GM18951 (cell line): Measurements from ENCODE around the gene RASA3.
A peak's percentile ranks its signal among the peaks of the same experiment; 100 is the strongest.
"Not testable (repeated sequence)": the region's sequence is repeated elsewhere in the genome, so short reads cannot be mapped to it uniquely, and the experiment has no call there.

Experiments used
- POLR2A ChIP-seq: IDR thresholded peaks from 4 replicates; pipeline ENCODE4 v1.6.1; 2011; ENCODE audit warnings: mild to moderate bottlenecking; ENCODE audit not compliant: insufficient read length, insufficient read depth; ENCODE audit errors: extremely low read depth
- in situ Hi-C: fragments of 300-500 bp; cut with MboI; formaldehyde crosslinking; loops from one replicate; pipeline ENCODE4 v1.12.0; 2022; ENCODE audit warnings: low sequenced_read_pairs, mixed read lengths, inconsistent platforms; ENCODE audit not compliant: unreplicated experiment

RASA3 gene

DNA sequence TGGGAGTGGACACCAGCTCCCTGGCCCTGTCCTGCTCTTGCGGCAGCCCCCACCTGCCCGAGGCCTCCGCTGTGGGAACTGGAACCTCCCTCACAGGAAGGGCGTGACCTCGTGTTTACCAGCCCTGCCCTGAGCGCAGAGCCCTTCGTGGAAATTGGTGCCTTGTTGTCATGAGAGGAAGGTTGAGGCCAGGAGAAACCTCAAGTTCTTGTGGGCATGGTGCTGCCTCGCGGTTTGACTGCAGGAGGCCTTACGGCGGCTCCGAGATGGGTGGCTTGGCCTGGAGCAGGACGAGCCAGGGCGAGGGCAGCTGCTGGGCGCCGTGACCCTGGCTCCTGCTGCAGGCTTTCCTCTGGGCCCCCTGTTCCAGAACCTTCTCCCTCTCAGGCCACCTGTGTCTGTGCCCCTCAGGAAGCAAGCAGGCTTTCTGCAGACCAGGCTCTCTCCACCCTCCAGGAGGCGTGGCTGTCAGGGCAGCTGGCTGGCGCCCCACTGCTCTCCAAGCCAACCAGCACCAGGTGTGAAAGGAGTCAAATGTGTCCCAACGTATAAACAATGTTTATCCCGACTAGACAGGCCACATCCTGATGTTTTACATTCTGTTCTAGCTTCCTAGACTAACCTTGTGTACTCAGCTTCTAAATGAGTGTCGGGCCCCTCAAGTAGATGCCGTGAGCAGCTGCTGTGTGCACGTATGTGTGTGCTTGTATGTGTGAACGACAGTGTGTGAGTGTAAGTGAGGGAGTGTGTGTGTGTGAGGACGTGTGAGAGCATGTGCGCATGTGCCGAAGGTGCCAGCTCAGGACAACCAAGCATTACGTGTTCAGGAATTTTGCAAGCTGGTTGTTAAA is 10.4 kb upstream of the RASA3 start:
- no peak for TF ChIP-seq POLR2A
- in situ Hi-C loops = no loop called here

DNA sequence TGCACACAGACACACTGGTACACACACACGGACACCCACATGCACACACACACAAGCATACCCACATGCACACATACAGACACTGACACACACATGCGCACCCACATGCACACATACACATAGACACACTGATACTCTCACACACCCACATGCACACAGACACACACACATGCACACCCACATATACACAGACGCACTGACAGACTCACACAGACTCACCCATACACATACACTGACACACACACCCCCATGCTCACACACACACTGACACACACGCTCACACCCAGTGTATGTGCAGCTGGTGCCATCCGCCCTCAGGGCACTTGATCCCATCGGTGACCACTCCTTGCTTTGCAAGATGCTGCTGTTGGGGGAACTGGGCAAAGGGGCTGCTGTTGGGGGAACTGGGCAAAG is 9.7 kb upstream of the RASA3 start:
- TF ChIP-seq POLR2A = no peak
- in situ Hi-C loops = no loop called here

DNA sequence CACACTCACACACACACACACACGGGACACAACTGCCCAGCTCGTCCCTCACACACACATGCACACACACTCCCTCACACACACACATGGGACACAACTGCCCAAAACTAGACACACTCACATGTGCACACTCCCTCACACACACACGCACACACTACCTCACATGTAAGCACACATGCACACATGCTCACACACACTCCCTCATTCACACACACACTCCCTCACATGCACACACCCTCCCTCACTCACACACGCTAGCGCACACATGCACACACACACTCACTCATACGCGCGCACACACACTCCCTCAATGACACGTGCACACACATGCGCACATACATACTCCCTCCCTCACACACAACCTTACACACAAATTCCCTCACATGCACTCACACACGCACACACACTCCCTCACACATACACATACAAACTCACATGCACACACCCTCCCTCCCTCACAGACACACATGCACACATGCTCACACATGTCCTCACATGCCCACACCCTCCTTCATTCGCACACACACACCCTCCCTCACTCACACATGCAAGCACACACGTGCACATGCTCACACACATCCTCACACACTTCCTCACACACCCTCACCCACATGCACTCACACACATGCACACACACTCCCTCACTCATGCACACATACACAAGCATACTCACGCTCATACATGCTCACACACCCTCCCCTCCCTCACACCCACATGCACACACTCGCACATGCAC is 9.0 kb upstream of the RASA3 start:
- TF ChIP-seq POLR2A = no peak
- in situ Hi-C loops = no loop called here

DNA sequence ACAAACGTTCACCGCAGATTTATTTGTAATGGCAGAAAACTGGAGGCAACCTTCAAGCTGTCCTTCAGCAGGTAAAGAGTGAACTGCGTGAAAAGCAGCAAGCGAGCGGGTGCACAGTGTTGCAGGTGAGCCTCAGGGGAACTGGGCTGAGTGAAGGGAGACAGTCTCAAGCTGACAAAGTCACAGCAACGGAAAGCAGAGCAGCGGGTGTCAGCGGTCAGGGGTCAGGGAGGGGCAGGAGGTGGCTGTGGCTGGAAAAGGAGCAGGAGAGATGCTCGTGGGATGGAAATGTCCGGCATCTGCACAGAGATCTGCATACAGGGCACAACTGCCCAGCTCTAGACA is 8.5 kb upstream of the RASA3 start:
- in situ Hi-C loops = no loop called here
- TF ChIP-seq POLR2A = no peak

DNA sequence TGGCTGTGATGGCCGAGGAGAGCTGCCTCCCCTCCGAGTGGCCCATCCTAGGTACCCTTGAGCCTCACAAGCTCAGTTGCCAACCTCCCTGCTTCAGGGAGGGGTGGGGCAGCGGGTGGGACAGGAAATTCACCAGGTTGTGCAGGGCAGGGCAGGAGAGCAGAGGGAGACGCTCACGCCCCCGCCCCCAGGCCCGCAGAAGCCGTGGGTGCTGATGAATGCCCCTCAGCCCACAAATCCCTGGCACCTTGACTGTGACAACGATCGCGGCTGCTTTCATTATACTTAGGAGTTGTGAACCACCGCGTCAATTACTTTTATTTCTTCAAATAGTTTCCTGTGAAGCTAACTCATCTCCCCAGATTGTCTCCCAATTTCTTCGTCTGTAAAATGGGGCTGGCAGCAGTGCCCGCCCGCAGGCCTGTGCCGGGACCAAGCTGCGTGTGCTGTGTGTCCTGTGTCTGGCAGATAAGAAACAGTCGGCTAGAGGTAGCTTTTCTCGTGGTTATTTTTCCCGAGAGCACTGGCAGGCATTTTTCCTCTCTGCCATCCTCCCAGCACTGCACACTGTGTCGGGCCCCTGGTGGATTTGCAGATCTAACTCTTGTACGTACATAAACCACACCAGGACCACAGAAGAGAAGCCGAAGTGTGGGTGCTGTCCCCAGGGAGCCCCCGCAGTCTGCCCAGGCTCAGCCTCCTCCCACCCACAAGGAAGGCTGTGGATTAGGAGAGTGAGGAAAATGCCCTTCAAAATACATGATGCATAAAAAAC is 7.9 kb upstream of the RASA3 start:
- in situ Hi-C loops = no loop called here
- TF ChIP-seq POLR2A = no peak

DNA sequence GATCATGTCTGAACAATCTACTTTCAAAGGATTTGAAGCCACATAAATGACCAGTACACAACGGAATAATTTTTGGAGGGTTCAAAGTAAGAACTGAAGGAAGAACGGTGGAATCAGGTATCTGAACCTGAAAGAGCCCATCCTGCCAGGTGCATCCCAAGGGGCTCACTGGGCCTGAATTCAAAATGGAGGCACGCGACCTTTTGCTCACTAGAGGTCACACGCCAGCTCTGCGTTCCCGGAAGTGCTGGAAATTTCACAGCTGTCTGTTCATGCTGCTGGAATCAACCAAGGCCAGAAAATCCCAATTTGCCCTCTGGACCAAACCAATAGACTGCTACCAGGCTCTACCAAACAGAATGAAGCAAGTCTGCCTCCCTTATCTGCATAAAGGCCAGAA is 4.2 kb upstream of the RASA3 start:
- no peak for TF ChIP-seq POLR2A
- in situ Hi-C loops = no loop called here

DNA sequence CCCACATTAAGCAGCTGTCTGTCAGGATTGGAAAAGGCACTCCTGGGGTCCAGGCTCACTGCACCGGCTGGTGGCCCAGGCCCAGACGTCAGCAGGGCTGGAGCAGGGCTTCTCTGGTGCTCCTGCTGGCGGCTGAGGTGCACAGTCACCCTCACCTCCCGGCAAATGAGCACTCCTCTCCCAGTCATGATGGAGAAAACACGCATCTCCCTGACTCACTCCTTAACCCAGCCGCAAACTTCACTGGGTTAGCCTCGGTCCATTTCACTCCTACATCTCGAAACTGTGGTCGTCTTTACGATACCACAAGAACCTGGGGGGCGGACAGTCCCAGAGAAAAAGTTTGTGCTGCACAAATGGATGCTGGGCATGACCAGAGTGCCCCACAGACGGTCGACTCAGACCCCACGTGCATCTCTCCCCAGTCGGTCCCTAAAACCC is 3.3 kb upstream of the RASA3 start:
- no peak for TF ChIP-seq POLR2A
- in situ Hi-C loops = no loop called here

DNA sequence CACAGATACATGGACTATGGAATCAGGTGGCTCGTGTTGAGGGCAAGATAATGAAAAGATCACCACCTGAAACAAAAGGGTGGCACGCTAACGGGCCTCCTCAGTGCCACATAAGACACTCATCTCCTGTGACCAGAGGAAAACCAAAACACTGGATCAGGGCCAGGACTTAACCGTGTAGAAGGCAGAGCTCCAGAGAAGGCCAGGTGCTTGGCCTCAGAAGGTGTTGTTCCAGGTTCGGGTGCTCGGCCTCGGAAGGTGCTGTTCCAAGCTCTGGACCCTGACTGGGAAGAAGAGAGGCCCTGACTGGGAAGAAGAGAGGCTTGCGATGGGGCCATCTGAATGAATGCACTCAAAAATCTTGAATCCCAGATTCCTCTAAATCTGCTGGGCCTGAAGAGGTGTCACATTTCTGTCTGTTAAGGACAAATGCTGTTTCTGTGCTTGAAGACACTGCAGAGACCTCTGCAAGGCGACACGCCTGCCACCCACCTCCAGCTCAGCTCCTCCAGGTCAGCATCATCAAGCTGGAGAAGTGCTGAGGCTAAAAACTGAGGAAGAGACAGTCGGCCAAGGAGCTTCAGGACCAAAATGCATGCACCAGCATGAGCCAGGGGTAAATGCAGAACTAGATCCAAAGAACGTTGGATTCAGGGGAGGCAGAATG is 2.7 kb upstream of the RASA3 start:
- no peak for TF ChIP-seq POLR2A
- in situ Hi-C loops = no loop called here

DNA sequence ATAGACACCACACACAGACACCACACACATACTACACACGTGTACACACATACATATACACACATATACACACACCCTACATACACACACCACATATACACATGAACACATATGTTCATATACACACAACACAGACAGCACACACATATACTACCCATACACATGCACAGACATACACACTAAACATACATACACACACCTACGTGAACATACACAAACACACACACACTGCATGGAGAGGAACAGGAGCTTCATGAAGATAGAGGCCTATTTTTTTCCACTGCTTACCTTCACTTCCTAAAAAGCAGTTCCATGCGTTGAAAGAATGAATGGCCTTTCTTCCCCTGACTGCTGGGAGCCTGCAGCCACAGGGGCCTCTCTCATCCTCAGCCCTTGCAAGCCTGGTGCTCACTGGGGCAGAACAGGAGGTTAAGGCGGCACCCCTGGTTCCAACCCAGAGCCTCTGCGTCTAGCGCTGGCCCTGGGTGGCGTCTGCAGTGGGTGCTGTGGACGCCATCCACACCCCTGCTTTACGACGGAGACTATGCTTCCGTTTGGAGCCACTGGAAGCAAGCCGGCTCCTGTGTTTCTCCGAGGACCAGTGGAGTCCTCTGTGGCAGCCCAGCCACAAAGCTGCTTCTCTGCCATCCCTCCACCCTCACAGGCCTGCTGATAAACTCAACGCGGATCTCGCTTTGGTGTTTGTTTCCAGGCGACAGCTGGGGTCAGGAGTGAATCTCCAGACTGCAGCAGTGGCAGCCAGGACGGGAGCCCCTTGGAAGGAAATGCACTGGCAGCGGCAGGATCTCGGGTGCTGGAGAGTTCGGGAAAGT is 1.9 kb upstream of the RASA3 start:
- in situ Hi-C loops = no loop called here
- no peak for TF ChIP-seq POLR2A

DNA sequence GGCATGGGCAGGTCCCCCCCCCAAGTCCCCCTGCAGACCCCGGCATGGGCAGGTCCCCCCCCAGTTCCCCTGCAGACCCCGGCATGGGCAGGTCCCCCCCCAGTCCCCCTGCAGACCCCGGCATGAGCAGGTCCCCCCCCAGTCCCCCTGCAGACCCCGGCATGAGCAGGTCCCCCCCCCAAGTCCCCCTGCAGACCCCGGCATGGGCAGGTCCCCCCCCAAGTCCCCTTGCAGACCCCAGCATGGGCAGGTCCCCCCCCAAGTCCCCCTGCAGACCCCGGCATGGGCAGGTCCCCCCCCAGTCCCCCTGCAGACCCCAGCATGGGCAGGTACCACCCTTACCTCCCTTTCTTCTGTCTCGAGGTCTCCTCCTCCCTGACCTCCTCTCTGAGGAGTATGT is 1.1 kb upstream of the RASA3 start:
- in situ Hi-C loops = not testable (repeated sequence)

DNA sequence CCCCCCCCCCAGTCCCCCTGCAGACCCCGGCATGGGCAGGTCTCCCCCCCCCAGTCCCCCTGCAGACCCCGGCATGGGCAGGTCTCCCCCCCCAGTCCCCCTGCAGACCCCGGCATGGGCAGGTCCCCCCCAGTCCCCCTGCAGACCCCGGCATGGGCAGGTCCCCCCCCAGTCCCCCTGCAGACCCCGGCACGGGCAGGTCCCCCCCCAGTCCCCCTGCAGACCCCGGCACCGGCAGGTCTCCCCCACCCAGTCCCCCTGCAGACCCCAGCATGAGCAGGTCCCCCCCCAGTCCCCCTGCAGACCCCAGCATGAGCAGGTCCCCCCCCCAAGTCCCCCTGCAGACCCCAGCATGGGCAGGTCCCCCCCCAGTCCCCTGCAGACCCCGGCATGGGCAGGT is 703 bp upstream of the RASA3 start:
- in situ Hi-C loops = not testable (repeated sequence)

DNA sequence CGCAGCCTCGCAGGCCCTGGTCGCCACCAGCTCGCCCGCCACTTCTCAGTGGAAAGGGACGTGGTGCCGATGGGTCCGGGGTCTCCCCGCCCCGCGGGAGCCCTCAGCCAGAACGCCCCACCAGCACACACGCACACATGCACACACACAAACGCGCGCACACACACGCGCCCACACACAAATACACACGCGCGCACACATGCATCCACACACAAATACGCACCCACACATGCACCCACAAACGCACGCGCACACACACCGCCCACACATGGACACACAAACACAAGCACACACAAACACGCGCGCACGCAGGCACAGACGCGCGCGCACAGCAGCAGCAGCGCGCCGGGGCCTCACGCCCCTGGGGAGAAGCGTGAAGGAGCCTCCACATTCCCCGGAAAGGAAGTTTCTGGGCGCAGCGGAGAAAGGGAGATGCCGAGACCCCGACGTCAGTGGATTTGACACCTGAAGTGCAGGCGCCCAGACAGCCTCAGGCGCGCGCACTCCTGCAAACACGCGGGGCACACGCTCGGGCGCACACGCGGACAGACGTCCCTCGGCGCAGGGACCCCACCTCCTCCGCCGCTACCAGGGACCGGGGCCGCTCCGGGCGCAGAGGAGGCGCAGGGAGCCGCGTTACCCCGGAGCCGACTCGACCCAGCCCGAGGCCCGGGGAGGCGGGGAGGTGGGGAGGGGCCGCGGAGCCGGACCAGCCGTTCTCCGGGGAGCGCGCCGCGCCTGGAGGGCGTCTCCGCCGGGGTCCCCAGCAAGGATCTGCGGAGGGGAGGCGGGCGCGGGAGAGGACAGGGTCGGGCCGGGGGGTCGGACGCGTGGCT is 622 bp downstream of the RASA3 start:
- peak; percentile 11 for TF ChIP-seq POLR2A
- in situ Hi-C loops = no loop called here
